SKM-1 treated with dmso at 0.1 percent for 144 hours (cell line): ENCODE data around the gene TMEM196.
A peak's percentile ranks its signal among the peaks of the same experiment; 100 is the strongest.

Experiments used
- DNase-seq: peaks from one replicate; lab custom pipeline; 2025; ENCODE audit not compliant: unreplicated experiment; lab: John Stamatoyannopoulos, UW

TMEM196 gene

GRCh38 chr7:19772841-19773760 is at the start of gene TMEM196:
Gene TMEM196 (minus strand): TSS chr7:19773617. CDS start chr7:19772696, 921 bp downstream.
- no peak for DNase-seq

- DNase-seq = no peak
These were observed 42.7 kb upstream of the TMEM196 start for GRCh38 chr7:19816128-19816527.

GRCh38 chr7:19815546-19815945 is 42.1 kb upstream of the TMEM196 start:
- no peak for DNase-seq

- DNase-seq = no peak
These were observed 41.4 kb upstream of the TMEM196 start for GRCh38 chr7:19814776-19815175.

GRCh38 chr7:19811386-19811785 is 38.0 kb upstream of the TMEM196 start:
- no peak for DNase-seq

- DNase-seq = no peak
These were observed 25.6 kb upstream of the TMEM196 start for GRCh38 chr7:19798986-19799385.

GRCh38 chr7:19783541-19783940 is 10.1 kb upstream of the TMEM196 start:
- no peak for DNase-seq

GRCh38 chr7:19776981-19777380 is 3.6 kb upstream of the TMEM196 start:
- no peak for DNase-seq

GRCh38 chr7:19775578-19775977 is 2.2 kb upstream of the TMEM196 start:
- DNase-seq = no peak

- no peak for DNase-seq
These were observed 1.1 kb downstream of the TMEM196 start for GRCh38 chr7:19772306-19772705.

- DNase-seq = no peak
These were observed 10.8 kb downstream of the TMEM196 start for GRCh38 chr7:19762631-19763030.

GRCh38 chr7:19754521-19755116 is 18.8 kb downstream of the TMEM196 start:
- DNase-seq = peak; percentile 46

- no peak for DNase-seq
These were observed 21.4 kb downstream of the TMEM196 start for GRCh38 chr7:19752020-19752419.

GRCh38 chr7:19749658-19750057 is 23.8 kb downstream of the TMEM196 start:
- DNase-seq = no peak

- DNase-seq = peak; percentile 9
These were observed 25.6 kb downstream of the TMEM196 start for GRCh38 chr7:19747740-19748339.

GRCh38 chr7:19744075-19744474 is 29.3 kb downstream of the TMEM196 start:
- no peak for DNase-seq

- DNase-seq = no peak
These were observed 44.7 kb downstream of the TMEM196 start for GRCh38 chr7:19728716-19729115.

GRCh38 chr7:19725770-19726169 is 47.6 kb downstream of the TMEM196 start:
- no peak for DNase-seq

- no peak for DNase-seq
These were observed 57.9 kb downstream of the TMEM196 start for GRCh38 chr7:19715499-19715898.

- DNase-seq = peak; percentile 15
These were observed 59.7 kb downstream of the TMEM196 start for GRCh38 chr7:19713676-19714075.

GRCh38 chr7:19709249-19709578 is 64.2 kb downstream of the TMEM196 start:
- DNase-seq = no peak
